ENCODE results near the gene FUS.
"Not testable (repeated sequence)": the region's sequence is repeated elsewhere in the genome, so short reads cannot be mapped to it uniquely, and the experiment has no call there.

FUS gene

GRCh38 chr16:31179747-31180459 is at the start of gene FUS:
FUS (plus strand) TSS chr16:31180139; CDS start chr16:31180215, 76 bp downstream.
- FAIRE-seq, result no peak

GRCh38 chr16:31130336-31130891 is 49.5 kb upstream of the FUS start:
- no peak for FAIRE-seq

- no peak for FAIRE-seq
Measured at GRCh38 chr16:31130899-31131298, 49.0 kb upstream of the FUS start.

- no peak for FAIRE-seq
Measured at GRCh38 chr16:31131416-31131815, 48.5 kb upstream of the FUS start.

GRCh38 chr16:31131841-31132271 is 48.1 kb upstream of the FUS start:
- no peak for FAIRE-seq

GRCh38 chr16:31132303-31132979 is 47.5 kb upstream of the FUS start:
- no peak for FAIRE-seq

GRCh38 chr16:31133046-31133501 is 46.9 kb upstream of the FUS start:
- no peak for FAIRE-seq

GRCh38 chr16:31134091-31134571 is 45.8 kb upstream of the FUS start:
- no peak for FAIRE-seq

- FAIRE-seq, result no peak
Measured at GRCh38 chr16:31134625-31135534, 45.1 kb upstream of the FUS start.

- FAIRE-seq, result no peak
Measured at GRCh38 chr16:31135535-31136286, 44.2 kb upstream of the FUS start, which contains the start of gene PRSS8. PRSS8 (minus strand) TSS chr16:31135727; CDS start chr16:31135498, 229 bp downstream.

GRCh38 chr16:31136287-31136662 is 43.7 kb upstream of the FUS start:
- FAIRE-seq, result no peak

GRCh38 chr16:31136822-31137499 is 43.0 kb upstream of the FUS start:
- FAIRE-seq, result not testable (repeated sequence)

GRCh38 chr16:31138621-31139578 is 41.0 kb upstream of the FUS start:
- FAIRE-seq, result no peak

GRCh38 chr16:31141071-31141469 is 38.9 kb upstream of the FUS start:
- FAIRE-seq, result not testable (repeated sequence)

GRCh38 chr16:31141489-31142108 is 38.3 kb upstream of the FUS start:
- FAIRE-seq, result no peak

- FAIRE-seq, result no peak
Measured at GRCh38 chr16:31142109-31143010, 37.6 kb upstream of the FUS start.

- no peak for FAIRE-seq
Measured at GRCh38 chr16:31143011-31143693, 36.8 kb upstream of the FUS start.

GRCh38 chr16:31143694-31144148 is 36.2 kb upstream of the FUS start:
- no peak for FAIRE-seq
